Neural cell (in vitro differentiated cells): ENCODE measurements around the gene NKX2-3. TPM values are rescaled to one million over a fixed set of nuclear protein-coding genes. Genes with fewer than 3 reads are reported as not detected.

Experiments used
- H2AFZ ChIP-seq: fragments of 200-600, 300-800 bp; sonication (generic), shearing (Covaris generic); 2 replicates; pipeline ENCODE4 v1.6.0; 2014; ENCODE audit warnings: low read depth, mild to moderate bottlenecking, antibody characterized with exemption, low read length, moderate library complexity
- H3F3A ChIP-seq: fragments of 200-600 bp; shearing (Covaris generic); 2 replicates; pipeline ENCODE4 v1.6.1; 2016; ENCODE audit warnings: mild to moderate bottlenecking, moderate library complexity, mixed read lengths, antibody characterized with exemption, low read length; ENCODE audit not compliant: insufficient read depth, poor library complexity, severe bottlenecking
- H3K27ac ChIP-seq: fragments of 200-600, 300-800 bp; sonication (generic), shearing (Covaris generic); 2 replicates; pipeline ENCODE4 v1.5.1; 2014; ENCODE audit warnings: mild to moderate bottlenecking, low read length, moderate library complexity
- H3K27me3 ChIP-seq: fragments of 300-800, 200-600 bp; sonication (generic), shearing (Covaris generic); 2 replicates; pipeline ENCODE4 v1.6.0; 2014; ENCODE audit warnings: mild to moderate bottlenecking, low read depth, low read length, moderate library complexity; ENCODE audit not compliant: insufficient read depth
- H3K36me3 ChIP-seq: fragments of 300-800, 200-600 bp; sonication (generic), shearing (Covaris generic); 2 replicates; pipeline ENCODE4 v1.5.1; 2014; ENCODE audit warnings: mild to moderate bottlenecking, antibody characterized with exemption, low read length, moderate library complexity; ENCODE audit not compliant: insufficient read depth
- H3K4me2 ChIP-seq: fragments of 300-800, 200-600 bp; sonication (generic), shearing (Covaris generic); 2 replicates; pipeline ENCODE4 v1.6.0; 2014; ENCODE audit warnings: mild to moderate bottlenecking, low read length
- H3K4me3 ChIP-seq: fragments of 300-800, 200-600 bp; sonication (generic), shearing (Covaris generic); 2 replicates; pipeline ENCODE4 v1.5.1; 2014; ENCODE audit warnings: mild to moderate bottlenecking, low read length, moderate library complexity
- H3K79me2 ChIP-seq: fragments of 200-600 bp; shearing (Covaris generic); replicated peaks from 2 replicates; pipeline ENCODE4 v1.6.0; 2014; ENCODE audit warnings: mild to moderate bottlenecking, low read length, moderate library complexity; ENCODE audit not compliant: insufficient read depth
- H3K9ac ChIP-seq: fragments of 300-800, 200-600 bp; sonication (generic), shearing (Covaris generic); 2 replicates; pipeline ENCODE4 v1.6.1; 2016; ENCODE audit warnings: mild to moderate bottlenecking, low read length, mixed read lengths
- H3K9me2 ChIP-seq: fragments of 200-600 bp; shearing (Covaris generic); 2 replicates; pipeline ENCODE4 v1.6.1; 2016; ENCODE audit warnings: mild to moderate bottlenecking, low read length, mixed read lengths; ENCODE audit not compliant: insufficient read depth
- H3K9me3 ChIP-seq: fragments of 200-600, 300-800 bp; sonication (generic), shearing (Covaris generic); 2 replicates; pipeline ENCODE4 v1.6.1; 2016; ENCODE audit warnings: mild to moderate bottlenecking, mixed run types, low read length, moderate library complexity, mixed read lengths
- H4K20me1 ChIP-seq: fragments of 200-600 bp; shearing (Covaris generic); 2 replicates; pipeline ENCODE4 v1.6.1; 2016; ENCODE audit warnings: mild to moderate bottlenecking, mixed run types; ENCODE audit not compliant: insufficient read depth
- CTCF ChIP-seq: fragments of 450-650 bp; IDR thresholded peaks from 2 replicates; pipeline ENCODE4 v1.5.1; 2014; ENCODE audit warnings: antibody characterized with exemption, mild to moderate bottlenecking, moderate library complexity; ENCODE audit not compliant: poor library complexity, severe bottlenecking
- EP300 ChIP-seq: fragments of 450-650 bp; conservative IDR thresholded peaks from 2 replicates; pipeline ENCODE4 v1.6.1; 2014; ENCODE audit warnings: antibody characterized with exemption, mild to moderate bottlenecking, moderate library complexity; ENCODE audit not compliant: poor library complexity, severe bottlenecking
- EZH2 ChIP-seq: fragments of 200-600, 300-800 bp; shearing (Covaris generic), sonication (generic); IDR thresholded peaks from 2 replicates; pipeline ENCODE4 v1.6.1; 2014; ENCODE audit warnings: antibody characterized with exemption, low read length, borderline replicate concordance, mild to moderate bottlenecking; ENCODE audit not compliant: insufficient read depth, poor library complexity, severe bottlenecking
- MXI1 ChIP-seq: fragments of 450-650 bp; conservative IDR thresholded peaks from 2 replicates; pipeline ENCODE4 v1.6.1; 2014; ENCODE audit warnings: antibody characterized with exemption, mild to moderate bottlenecking; ENCODE audit not compliant: poor library complexity, severe bottlenecking
- POLR2AphosphoS5 ChIP-seq: IDR thresholded peaks from 2 replicates; pipeline ENCODE4 v1.6.1; 2012
- RAD21 ChIP-seq: fragments of 450-650 bp; conservative IDR thresholded peaks from 2 replicates; pipeline ENCODE4 v1.6.1; 2014; ENCODE audit warnings: antibody characterized with exemption, mild to moderate bottlenecking, moderate library complexity
- REST ChIP-seq: IDR thresholded peaks from 2 replicates; pipeline ENCODE4 v1.6.1; 2012; ENCODE audit warnings: borderline replicate concordance
- SMC3 ChIP-seq: fragments of 450-650 bp; conservative IDR thresholded peaks from 2 replicates; pipeline ENCODE4 v1.6.1; 2014; ENCODE audit warnings: antibody characterized with exemption, mild to moderate bottlenecking, moderate library complexity; ENCODE audit not compliant: poor library complexity
- TAF1 ChIP-seq: IDR thresholded peaks from 2 replicates; pipeline ENCODE4 v1.6.1; 2012; ENCODE audit warnings: low read depth
- polyA plus RNA-seq: library from polyadenylated mRNA; depleted of rRNA; stranded (reverse); fragments of >200 nt; gene quantifications from 2 replicates; pipeline ENCODE4 v1.2.3, GENCODE V29; 2014

NKX2-3 gene
- polyA plus RNA-seq, 1 donor from 2014 or later = not detected

GRCh38 chr10:99539120-99539519 lies 6.4 kb downstream of the NKX2-3 start:
- Histone ChIP-seq H2AFZ (no peak overlapping the region), H3F3A (no peaks in the 10 kb centered on the region), H3K36me3 (no peaks in the 10 kb centered on the region), H3K27me3 (peaks cover 93% of the 10 kb centered on the region), H4K20me1 (no peaks in the 10 kb centered on the region), H3K4me3 (no peak overlapping the region), H3K9me2 (no peaks in the 10 kb centered on the region), H3K27ac (no peak overlapping the region), H3K4me2 (no peak overlapping the region), H3K9ac (no peak overlapping the region), H3K79me2 (no peaks in the 10 kb centered on the region), H3K9me3 (no peaks in the 10 kb centered on the region)
- TF ChIP-seq MXI1 = no peak
- no peak for TF ChIP-seq TAF1
- TF ChIP-seq EP300 = no peak
- no peak for TF ChIP-seq REST
- no peak for TF ChIP-seq CTCF
- TF ChIP-seq SMC3 = no peak

DNA sequence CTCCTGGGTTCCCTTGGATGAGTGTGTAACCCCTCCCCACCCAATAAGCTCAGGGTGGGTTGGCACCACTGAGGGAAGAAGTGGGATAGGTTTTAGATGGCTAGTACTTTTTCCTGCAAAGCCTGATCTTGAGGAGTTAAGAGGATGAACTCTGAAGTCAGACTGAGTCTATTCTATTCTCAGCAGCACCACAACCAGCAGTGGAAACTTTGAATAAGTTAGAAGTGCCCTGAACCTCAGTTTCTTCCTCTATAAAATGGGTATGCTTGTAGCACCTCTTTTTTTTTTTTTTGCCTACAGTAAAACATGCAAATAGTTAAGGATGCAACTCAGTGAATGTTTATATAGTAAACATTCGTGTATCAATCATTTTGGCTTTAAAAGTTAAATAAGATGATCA lies 7.1 kb downstream of the NKX2-3 start:
- Histone ChIP-seq H3K4me2 (no peak overlapping the region), H4K20me1 (no peaks in the 10 kb centered on the region)
- no peak for TF ChIP-seq CTCF
- TF ChIP-seq POLR2AphosphoS5 = no peak
- TF ChIP-seq RAD21 = no peak
- no peak for TF ChIP-seq REST
- no peak for TF ChIP-seq MXI1
- TF ChIP-seq TAF1 = no peak
- TF ChIP-seq SMC3 = no peak
- TF ChIP-seq EP300 = no peak
- TF ChIP-seq EZH2 = no peak

More for the DNA sequence above, 7.1 kb downstream of the NKX2-3 start:
- H3K9me3 ChIP-seq = no peaks in the 10 kb centered on the region
- H2AFZ ChIP-seq = no peak overlapping the region
- H3K79me2 ChIP-seq = no peaks in the 10 kb centered on the region
- H3K27ac ChIP-seq = no peak overlapping the region
- H3K4me3 ChIP-seq = no peak overlapping the region
- no peak overlapping the region for H3K9ac ChIP-seq
- peaks cover 89% of the 10 kb centered on the region for H3K27me3 ChIP-seq
- H3F3A ChIP-seq = no peaks in the 10 kb centered on the region
- H3K36me3 ChIP-seq = no peaks in the 10 kb centered on the region
- H3K9me2 ChIP-seq = no peaks in the 10 kb centered on the region
